ENCODE data around the gene UTRN. TPM values are rescaled to one million over a fixed set of nuclear protein-coding genes. Genes with fewer than 3 reads are reported as not detected.

Gene UTRN
- total RNA-seq, 2 experiments from 2014 or later, result 17.5 to 18.1 TPM

GRCh38 chr6:144316862-144317195, 31.7 kb downstream of the UTRN start:
- Histone ChIP-seq H3K27ac (ENCODE audit: low read depth, low read length, poor library complexity, severe bottlenecking) (no peak overlapping the region), H3K79me2 (ENCODE audit: insufficient read depth, low read depth, low read length) (no peaks in the 10 kb centered on the region), H4K20me1 (ENCODE audit: insufficient read depth, low read length) (no peaks in the 10 kb centered on the region), H3K36me3 (ENCODE audit: insufficient read depth, low read length) (no peaks in the 10 kb centered on the region), H3K9me2 (ENCODE audit: insufficient read depth, low read length) (no peaks in the 10 kb centered on the region), H3K4me1 (ENCODE audit: insufficient read depth, low read length, poor library complexity, severe bottlenecking) (no peaks in the 10 kb centered on the region), H3K4me3 (ENCODE audit: low read depth, low read length, poor library complexity, severe bottlenecking) (no peak overlapping the region), H3K4me2 (ENCODE audit: low read length) (no peak overlapping the region), H2AFZ (ENCODE audit: low read length) (no peak overlapping the region), H3K9me3 (ENCODE audit: low read length) (no peaks in the 10 kb centered on the region)
- ChIA-PET POLR2A (no interaction called here), CTCF (ENCODE audit: unreplicated experiment) (no interaction called here)
- no TSS peak for BruUV-seq (replicated peaks)
- TF ChIP-seq, protein P1, sequence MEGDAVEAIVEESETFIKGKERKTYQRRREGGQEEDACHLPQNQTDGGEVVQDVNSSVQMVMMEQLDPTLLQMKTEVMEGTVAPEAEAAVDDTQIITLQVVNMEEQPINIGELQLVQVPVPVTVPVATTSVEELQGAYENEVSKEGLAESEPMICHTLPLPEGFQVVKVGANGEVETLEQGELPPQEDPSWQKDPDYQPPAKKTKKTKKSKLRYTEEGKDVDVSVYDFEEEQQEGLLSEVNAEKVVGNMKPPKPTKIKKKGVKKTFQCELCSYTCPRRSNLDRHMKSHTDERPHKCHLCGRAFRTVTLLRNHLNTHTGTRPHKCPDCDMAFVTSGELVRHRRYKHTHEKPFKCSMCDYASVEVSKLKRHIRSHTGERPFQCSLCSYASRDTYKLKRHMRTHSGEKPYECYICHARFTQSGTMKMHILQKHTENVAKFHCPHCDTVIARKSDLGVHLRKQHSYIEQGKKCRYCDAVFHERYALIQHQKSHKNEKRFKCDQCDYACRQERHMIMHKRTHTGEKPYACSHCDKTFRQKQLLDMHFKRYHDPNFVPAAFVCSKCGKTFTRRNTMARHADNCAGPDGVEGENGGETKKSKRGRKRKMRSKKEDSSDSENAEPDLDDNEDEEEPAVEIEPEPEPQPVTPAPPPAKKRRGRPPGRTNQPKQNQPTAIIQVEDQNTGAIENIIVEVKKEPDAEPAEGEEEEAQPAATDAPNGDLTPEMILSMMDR (conservative IDR thresholded peaks at IDR 0.05; ENCODE audit: low read length), result no peak
- no peak for TF ChIP-seq EZH2phosphoT487 (IDR thresholded peaks at IDR 0.05; ENCODE audit: borderline replicate concordance, low read depth, low read length)
- intact Hi-C loops (cut with micrococcal nuclease; ENCODE audit: unreplicated experiment), result no loop called here
- no peak for DNase-seq (ENCODE audit: low spot score)

- H3K9me3 ChIP-seq (ENCODE audit: low read length), result no peaks in the 10 kb centered on the region
- intact Hi-C loops (cut with micrococcal nuclease; ENCODE audit: unreplicated experiment), result no loop called here
- DNase-seq (ENCODE audit: low spot score), result no peak
- H3K4me3 ChIP-seq (ENCODE audit: low read depth, low read length, poor library complexity, severe bottlenecking), result no peak overlapping the region
- no peak overlapping the region for H3K4me2 ChIP-seq (ENCODE audit: low read length)
- no peaks in the 10 kb centered on the region for H3K4me1 ChIP-seq (ENCODE audit: insufficient read depth, low read length, poor library complexity, severe bottlenecking)
- TF ChIP-seq EZH2phosphoT487 (IDR thresholded peaks at IDR 0.05; ENCODE audit: borderline replicate concordance, low read depth, low read length), result no peak
- TF ChIP-seq, protein P1 (conservative IDR thresholded peaks at IDR 0.05; ENCODE audit: low read length), result no peak
- BruUV-seq (replicated peaks), result no TSS peak
- no peaks in the 10 kb centered on the region for H3K36me3 ChIP-seq (ENCODE audit: insufficient read depth, low read length)
- H2AFZ ChIP-seq (ENCODE audit: low read length), result no peak overlapping the region
- H3K27ac ChIP-seq (ENCODE audit: low read depth, low read length, poor library complexity, severe bottlenecking), result no peak overlapping the region
- H3K79me2 ChIP-seq (ENCODE audit: insufficient read depth, low read depth, low read length), result no peaks in the 10 kb centered on the region
- POLR2A ChIA-PET, result interaction anchor here (0.5 kb wide), 1 partner anchor 722 kb away, joined by 3 read pairs; no protein-coding TSS in a partner anchor
- CTCF ChIA-PET (ENCODE audit: unreplicated experiment), result no interaction called here
- no peaks in the 10 kb centered on the region for H4K20me1 ChIP-seq (ENCODE audit: insufficient read depth, low read length)
- no peaks in the 10 kb centered on the region for H3K9me2 ChIP-seq (ENCODE audit: insufficient read depth, low read length)
Observed at GRCh38 chr6:144317736-144318135, 32.6 kb downstream of the UTRN start.

- Histone ChIP-seq H3K9me2 (ENCODE audit: insufficient read depth, low read length) (no peaks in the 10 kb centered on the region), H2AFZ (ENCODE audit: low read length) (no peak overlapping the region), H3K79me2 (ENCODE audit: insufficient read depth, low read depth, low read length) (no peaks in the 10 kb centered on the region), H3K4me3 (ENCODE audit: low read depth, low read length, poor library complexity, severe bottlenecking) (no peak overlapping the region), H3K27ac (ENCODE audit: low read depth, low read length, poor library complexity, severe bottlenecking) (no peak overlapping the region), H3K9me3 (ENCODE audit: low read length) (no peaks in the 10 kb centered on the region), H3K36me3 (ENCODE audit: insufficient read depth, low read length) (no peaks in the 10 kb centered on the region), H4K20me1 (ENCODE audit: insufficient read depth, low read length) (no peaks in the 10 kb centered on the region), H3K4me1 (ENCODE audit: insufficient read depth, low read length, poor library complexity, severe bottlenecking) (no peaks in the 10 kb centered on the region), H3K4me2 (ENCODE audit: low read length) (no peak overlapping the region)
- intact Hi-C loops (cut with micrococcal nuclease; ENCODE audit: unreplicated experiment), result no loop called here
- ChIA-PET POLR2A (interaction anchor here (0.6 kb wide), 1 partner anchor 20 kb away, joined by 3 read pairs; no protein-coding TSS in a partner anchor), CTCF (ENCODE audit: unreplicated experiment) (no interaction called here)
- no TSS peak for BruUV-seq (replicated peaks)
- no peak for DNase-seq (ENCODE audit: low spot score)
- TF ChIP-seq, protein P1 (conservative IDR thresholded peaks at IDR 0.05; ENCODE audit: low read length), result no peak
- no peak for TF ChIP-seq EZH2phosphoT487 (IDR thresholded peaks at IDR 0.05; ENCODE audit: borderline replicate concordance, low read depth, low read length)
Observed at GRCh38 chr6:144319211-144319610, 34.1 kb downstream of the UTRN start.

All from OCI-LY7 (cell line).